Liver (tissue), 9 donors: ENCODE data around the gene ZNF878. TPM values are rescaled to one million over a fixed set of nuclear protein-coding genes. Genes with fewer than 3 reads are reported as not detected.
A peak's percentile ranks its signal among the peaks of the same experiment; 100 is the strongest.

ENCODE experiments used
- DNase-seq: peaks from one replicate; pipeline ENCODE4 v3.0.0-alpha.2; 2017; ENCODE audit warnings: low spot score
- H3K27ac ChIP-seq, 2 donors: one replicate each; pipeline ENCODE4 v1.7.0; 2013; ENCODE audit warnings: inconsistent platforms in 2 of 2, low read length in 2 of 2, control low read depth in 1 of 2, low read depth in 1 of 2, mild to moderate bottlenecking in 1 of 2
- H3K27me3 ChIP-seq, 4 donors: one replicate each; pipeline versions ENCODE4 v1.6.1 to v1.7.0; 2013; ENCODE audit warnings: low read length in 3 of 4, inconsistent platforms in 1 of 4, mild to moderate bottlenecking in 1 of 4, moderate library complexity in 1 of 4; ENCODE audit not compliant: control insufficient read depth in 4 of 4, insufficient read depth in 4 of 4
- H3K36me3 ChIP-seq, 4 donors: one replicate each; pipeline versions ENCODE4 v1.6.1 to v1.7.0; 2013; ENCODE audit warnings: low read length in 3 of 4, mild to moderate bottlenecking in 3 of 4, low read depth in 1 of 4, moderate library complexity in 1 of 4; ENCODE audit not compliant: control insufficient read depth in 4 of 4, insufficient read depth in 3 of 4
- H3K4me1 ChIP-seq, 4 donors: one replicate each; pipeline versions ENCODE4 v1.6.1 to v1.7.0; 2013; ENCODE audit warnings: low read length in 3 of 4, mild to moderate bottlenecking in 3 of 4, moderate library complexity in 1 of 4; ENCODE audit not compliant: control insufficient read depth in 4 of 4, insufficient read depth in 4 of 4
- H3K4me3 ChIP-seq, 3 donors: one replicate each; pipeline versions ENCODE4 v1.6.1 to v1.7.0; 2013; ENCODE audit warnings: low read length in 3 of 3, control low read depth in 1 of 3, low read depth in 1 of 3, mild to moderate bottlenecking in 1 of 3
- H3K9ac ChIP-seq, 2 donors: one replicate each; pipeline ENCODE4 v1.7.0; 2013; ENCODE audit warnings: low read length in 2 of 2, mild to moderate bottlenecking in 2 of 2, moderate library complexity in 2 of 2, control low read depth in 1 of 2, low read depth in 1 of 2
- H3K9me3 ChIP-seq, 4 donors: one replicate each; pipeline versions ENCODE4 v1.6.1 to v1.7.0; 2013; ENCODE audit warnings: low read length in 3 of 4; ENCODE audit not compliant: control insufficient read depth in 4 of 4
- FOXA1 ChIP-seq: IDR thresholded peaks from 2 replicates; pipeline ENCODE4 v1.6.1; 2016; ENCODE audit warnings: antibody characterized with exemption
- GABPA ChIP-seq, 2 donors: IDR thresholded peaks in 1 of 2; conservative IDR thresholded peaks in 1 of 2; 2 replicates each; pipeline ENCODE4 v1.6.1; 2016; ENCODE audit warnings: antibody characterized with exemption in 2 of 2, mild to moderate bottlenecking in 1 of 2, moderate library complexity in 1 of 2
- HNF4A ChIP-seq, 2 donors: conservative IDR thresholded peaks; 2 replicates each; pipeline ENCODE4 v1.6.1; 2016; ENCODE audit warnings: antibody characterized with exemption in 2 of 2, mild to moderate bottlenecking in 2 of 2
- HNF4G ChIP-seq: IDR thresholded peaks from 2 replicates; pipeline ENCODE4 v1.6.1; 2016; ENCODE audit warnings: antibody characterized with exemption
- JUND ChIP-seq, 2 donors: IDR thresholded peaks; 2 replicates each; pipeline ENCODE4 v1.6.1; 2016; ENCODE audit warnings: antibody characterized with exemption in 2 of 2
- NR2F2 ChIP-seq: IDR thresholded peaks from 2 replicates; pipeline ENCODE4 v1.6.1; 2016; ENCODE audit warnings: antibody characterized with exemption
- RAD21 ChIP-seq, 2 donors: IDR thresholded peaks; 2 replicates each; pipeline ENCODE4 v1.6.1; 2016; ENCODE audit warnings: antibody characterized with exemption in 2 of 2, mild to moderate bottlenecking in 2 of 2
- RXRA ChIP-seq, 2 donors: IDR thresholded peaks; 2 replicates each; pipeline ENCODE4 v1.6.1; 2017 to 2018; ENCODE audit warnings: antibody characterized with exemption in 2 of 2, mild to moderate bottlenecking in 1 of 2
- TAF1 ChIP-seq: conservative IDR thresholded peaks from 2 replicates; pipeline ENCODE4 v1.6.1; 2016; ENCODE audit warnings: antibody characterized with exemption, mild to moderate bottlenecking
- YY1 ChIP-seq: IDR thresholded peaks from 2 replicates; pipeline ENCODE4 v1.6.1; 2016; ENCODE audit warnings: antibody characterized with exemption, mild to moderate bottlenecking
- WGBS: extraction: QIAGEN DNeasy Blood & Tissue Kit; methylation state at CpG from one replicate; pipeline ENCODE4 v1.1.7; 2013; 5-methylcytosine and 5-hydroxymethylcytosine counted together
- polyA plus RNA-seq, 2 donors: library from polyadenylated mRNA; stranded (reverse) in 1 of 2; unstranded in 1 of 2; fragments of 200-250 nt in 1 of 2; fragments of >200 nt in 1 of 2; fragmentation: Nextera tagmentation in 1 of 2; extraction: Ambion mirVana in 1 of 2; gene quantifications; one replicate each; pipeline versions ENCODE4 v1.2.1 to v1.2.3, GENCODE V29; 2013 to 2015
- total RNA-seq, 2 donors: library from RNA; depleted of rRNA; stranded (reverse); fragments of >200 nt; gene quantifications; one replicate each; pipeline ENCODE4 v1.2.3, GENCODE V29; 2014
- TF ChIP-seq, protein P1 (sequence below): fragments of 150-350 bp; IDR thresholded peaks from 2 replicates; pipeline ENCODE4 v1.5.1; 2017; ENCODE audit warnings: improper control_type of control experiment, low read depth, low read length; ENCODE audit not compliant: missing input control
- TF ChIP-seq, protein P2 (sequence below): IDR thresholded peaks from 2 replicates; pipeline ENCODE4 v1.6.1; 2016; ENCODE audit warnings: antibody characterized with exemption
- TF ChIP-seq, protein P3 (sequence below): IDR thresholded peaks from 2 replicates; pipeline ENCODE4 v1.6.1; 2016; ENCODE audit warnings: antibody characterized with exemption, mild to moderate bottlenecking
- TF ChIP-seq, protein P4 (sequence below): IDR thresholded peaks from 2 replicates; pipeline ENCODE4 v1.6.1; 2016; ENCODE audit warnings: antibody characterized with exemption
- TF ChIP-seq, protein P5 (sequence below): IDR thresholded peaks from 2 replicates; pipeline ENCODE4 v1.6.1; 2016; ENCODE audit warnings: antibody characterized with exemption
- donor health status: healthy.
- donor health status: healthy.
- donor health status: healthy.
- donor health status: healthy.
- donor health status: healthy.

Gene ZNF878
- total and polyA plus RNA-seq, 4 donors = 0.25 to 0.33 TPM; not detected in 2

DNA sequence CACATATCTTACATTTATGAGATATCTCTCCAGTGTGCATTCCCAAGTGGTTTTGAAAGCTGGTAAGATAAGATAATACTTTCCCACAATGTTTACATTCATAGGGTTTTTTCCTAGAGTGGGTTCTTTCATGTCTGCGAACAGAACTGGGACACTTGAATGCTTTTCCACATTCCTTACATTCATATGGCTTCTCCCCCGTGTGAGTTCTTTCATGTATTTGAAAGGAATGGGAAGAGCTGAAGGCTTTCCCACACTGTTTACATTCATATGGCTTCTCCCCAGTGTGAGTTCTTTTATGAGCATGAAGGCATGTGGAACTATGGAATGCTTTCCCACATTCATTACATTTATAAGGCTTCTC lies 37.0 kb downstream of the ZNF878 start:
- Histone ChIP-seq H3K4me1 (no peaks in the 10 kb centered on the region), H3K36me3 (peaks cover 15 to 42% (median 36%) of the 10 kb centered on the region in 4 donors), H3K27me3 (no peaks in the 10 kb centered on the region), H3K9me3 (peaks cover 45 to 75% (median 54%) of the 10 kb centered on the region in 4 donors), H3K27ac (no peak overlapping the region), H3K9ac (no peak overlapping the region), H3K4me3 (peak overlapping the region in 2 of 3 donors; percentile 70 to 76)
- no peak for DNase-seq
- WGBS = 95% methylated on average over 2 of the region's 2 CpGs
- no peak for TF ChIP-seq YY1
- no peak for TF ChIP-seq RXRA (IDR thresholded peaks at IDR 0.05)
- TF ChIP-seq, protein P1, sequence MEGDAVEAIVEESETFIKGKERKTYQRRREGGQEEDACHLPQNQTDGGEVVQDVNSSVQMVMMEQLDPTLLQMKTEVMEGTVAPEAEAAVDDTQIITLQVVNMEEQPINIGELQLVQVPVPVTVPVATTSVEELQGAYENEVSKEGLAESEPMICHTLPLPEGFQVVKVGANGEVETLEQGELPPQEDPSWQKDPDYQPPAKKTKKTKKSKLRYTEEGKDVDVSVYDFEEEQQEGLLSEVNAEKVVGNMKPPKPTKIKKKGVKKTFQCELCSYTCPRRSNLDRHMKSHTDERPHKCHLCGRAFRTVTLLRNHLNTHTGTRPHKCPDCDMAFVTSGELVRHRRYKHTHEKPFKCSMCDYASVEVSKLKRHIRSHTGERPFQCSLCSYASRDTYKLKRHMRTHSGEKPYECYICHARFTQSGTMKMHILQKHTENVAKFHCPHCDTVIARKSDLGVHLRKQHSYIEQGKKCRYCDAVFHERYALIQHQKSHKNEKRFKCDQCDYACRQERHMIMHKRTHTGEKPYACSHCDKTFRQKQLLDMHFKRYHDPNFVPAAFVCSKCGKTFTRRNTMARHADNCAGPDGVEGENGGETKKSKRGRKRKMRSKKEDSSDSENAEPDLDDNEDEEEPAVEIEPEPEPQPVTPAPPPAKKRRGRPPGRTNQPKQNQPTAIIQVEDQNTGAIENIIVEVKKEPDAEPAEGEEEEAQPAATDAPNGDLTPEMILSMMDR = no peak
- no peak for TF ChIP-seq GABPA (IDR thresholded peaks at IDR 0.05 in 1 of 2, conservative IDR thresholded peaks at IDR 0.05 in 1 of 2)
- TF ChIP-seq HNF4A (conservative IDR thresholded peaks at IDR 0.05) = no peak

DNA sequence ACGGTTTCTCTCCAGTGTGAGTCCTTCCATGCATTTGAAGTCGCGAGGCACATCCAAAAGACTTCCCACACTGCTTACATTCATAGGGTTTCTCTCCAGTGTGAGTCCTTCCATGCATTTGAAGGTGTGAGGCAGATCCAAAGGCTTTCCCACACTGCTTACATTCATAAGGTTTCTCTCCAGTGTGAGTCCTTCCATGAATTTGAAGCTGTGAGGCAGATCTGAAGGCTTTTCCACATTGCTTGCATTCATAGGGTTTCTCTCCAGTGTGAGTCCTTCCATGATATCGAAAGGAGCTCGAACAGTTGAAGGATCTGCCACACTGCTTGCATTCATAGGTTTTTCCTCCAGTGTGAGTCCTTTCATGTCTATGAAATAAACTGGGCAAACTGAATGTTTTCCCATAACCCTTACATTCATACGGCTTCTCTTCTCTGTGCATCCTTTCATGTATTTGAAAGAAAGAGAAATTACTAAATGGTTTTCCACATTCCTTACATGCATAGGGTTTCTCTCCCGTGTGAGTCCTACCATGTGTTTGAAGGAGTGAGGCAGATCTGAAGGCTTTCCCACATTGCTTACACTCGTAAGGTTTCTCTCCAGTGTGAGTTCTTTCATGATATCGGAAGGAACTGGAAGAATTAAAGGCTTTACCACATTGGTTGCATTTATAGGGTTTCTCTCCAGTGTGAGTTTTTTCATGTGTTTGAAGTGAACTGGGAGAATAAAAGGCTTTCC lies 37.6 kb downstream of the ZNF878 start:
- Histone ChIP-seq H3K36me3 (peaks cover 15 to 42% (median 36%) of the 10 kb centered on the region in 4 donors), H3K27me3 (no peaks in the 10 kb centered on the region), H3K4me3 (peak overlapping the region in 2 of 3 donors; percentile 70 to 76), H3K4me1 (no peaks in the 10 kb centered on the region), H3K9me3 (peaks cover 45 to 75% (median 54%) of the 10 kb centered on the region in 4 donors), H3K9ac (no peak overlapping the region), H3K27ac (no peak overlapping the region)
- no peak for TF ChIP-seq JUND (IDR thresholded peaks at IDR 0.05)
- TF ChIP-seq, protein P1 = no peak
- TF ChIP-seq HNF4A (conservative IDR thresholded peaks at IDR 0.05) = no peak
- TF ChIP-seq, protein P2, sequence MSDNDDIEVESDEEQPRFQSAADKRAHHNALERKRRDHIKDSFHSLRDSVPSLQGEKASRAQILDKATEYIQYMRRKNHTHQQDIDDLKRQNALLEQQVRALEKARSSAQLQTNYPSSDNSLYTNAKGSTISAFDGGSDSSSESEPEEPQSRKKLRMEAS = no peak
- TF ChIP-seq GABPA (IDR thresholded peaks at IDR 0.05 in 1 of 2, conservative IDR thresholded peaks at IDR 0.05 in 1 of 2) = no peak
- no peak for TF ChIP-seq HNF4G
- TF ChIP-seq NR2F2 = no peak
- TF ChIP-seq, protein P3, sequence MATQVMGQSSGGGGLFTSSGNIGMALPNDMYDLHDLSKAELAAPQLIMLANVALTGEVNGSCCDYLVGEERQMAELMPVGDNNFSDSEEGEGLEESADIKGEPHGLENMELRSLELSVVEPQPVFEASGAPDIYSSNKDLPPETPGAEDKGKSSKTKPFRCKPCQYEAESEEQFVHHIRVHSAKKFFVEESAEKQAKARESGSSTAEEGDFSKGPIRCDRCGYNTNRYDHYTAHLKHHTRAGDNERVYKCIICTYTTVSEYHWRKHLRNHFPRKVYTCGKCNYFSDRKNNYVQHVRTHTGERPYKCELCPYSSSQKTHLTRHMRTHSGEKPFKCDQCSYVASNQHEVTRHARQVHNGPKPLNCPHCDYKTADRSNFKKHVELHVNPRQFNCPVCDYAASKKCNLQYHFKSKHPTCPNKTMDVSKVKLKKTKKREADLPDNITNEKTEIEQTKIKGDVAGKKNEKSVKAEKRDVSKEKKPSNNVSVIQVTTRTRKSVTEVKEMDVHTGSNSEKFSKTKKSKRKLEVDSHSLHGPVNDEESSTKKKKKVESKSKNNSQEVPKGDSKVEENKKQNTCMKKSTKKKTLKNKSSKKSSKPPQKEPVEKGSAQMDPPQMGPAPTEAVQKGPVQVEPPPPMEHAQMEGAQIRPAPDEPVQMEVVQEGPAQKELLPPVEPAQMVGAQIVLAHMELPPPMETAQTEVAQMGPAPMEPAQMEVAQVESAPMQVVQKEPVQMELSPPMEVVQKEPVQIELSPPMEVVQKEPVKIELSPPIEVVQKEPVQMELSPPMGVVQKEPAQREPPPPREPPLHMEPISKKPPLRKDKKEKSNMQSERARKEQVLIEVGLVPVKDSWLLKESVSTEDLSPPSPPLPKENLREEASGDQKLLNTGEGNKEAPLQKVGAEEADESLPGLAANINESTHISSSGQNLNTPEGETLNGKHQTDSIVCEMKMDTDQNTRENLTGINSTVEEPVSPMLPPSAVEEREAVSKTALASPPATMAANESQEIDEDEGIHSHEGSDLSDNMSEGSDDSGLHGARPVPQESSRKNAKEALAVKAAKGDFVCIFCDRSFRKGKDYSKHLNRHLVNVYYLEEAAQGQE = no peak
- TF ChIP-seq, protein P4, sequence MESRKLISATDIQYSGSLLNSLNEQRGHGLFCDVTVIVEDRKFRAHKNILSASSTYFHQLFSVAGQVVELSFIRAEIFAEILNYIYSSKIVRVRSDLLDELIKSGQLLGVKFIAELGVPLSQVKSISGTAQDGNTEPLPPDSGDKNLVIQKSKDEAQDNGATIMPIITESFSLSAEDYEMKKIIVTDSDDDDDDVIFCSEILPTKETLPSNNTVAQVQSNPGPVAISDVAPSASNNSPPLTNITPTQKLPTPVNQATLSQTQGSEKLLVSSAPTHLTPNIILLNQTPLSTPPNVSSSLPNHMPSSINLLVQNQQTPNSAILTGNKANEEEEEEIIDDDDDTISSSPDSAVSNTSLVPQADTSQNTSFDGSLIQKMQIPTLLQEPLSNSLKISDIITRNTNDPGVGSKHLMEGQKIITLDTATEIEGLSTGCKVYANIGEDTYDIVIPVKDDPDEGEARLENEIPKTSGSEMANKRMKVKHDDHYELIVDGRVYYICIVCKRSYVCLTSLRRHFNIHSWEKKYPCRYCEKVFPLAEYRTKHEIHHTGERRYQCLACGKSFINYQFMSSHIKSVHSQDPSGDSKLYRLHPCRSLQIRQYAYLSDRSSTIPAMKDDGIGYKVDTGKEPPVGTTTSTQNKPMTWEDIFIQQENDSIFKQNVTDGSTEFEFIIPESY = no peak
- TF ChIP-seq RAD21 (IDR thresholded peaks at IDR 0.05) = no peak
- no peak for TF ChIP-seq FOXA1
- TF ChIP-seq, protein P5, sequence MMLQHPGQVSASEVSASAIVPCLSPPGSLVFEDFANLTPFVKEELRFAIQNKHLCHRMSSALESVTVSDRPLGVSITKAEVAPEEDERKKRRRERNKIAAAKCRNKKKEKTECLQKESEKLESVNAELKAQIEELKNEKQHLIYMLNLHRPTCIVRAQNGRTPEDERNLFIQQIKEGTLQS = no peak
- TF ChIP-seq TAF1 = no peak
- DNase-seq = no peak
- 98% methylated on average over 9 of the region's 9 CpGs for WGBS
